ENCODE measurements around the gene MEIS1. TPM values are rescaled to one million over a fixed set of nuclear protein-coding genes. Genes with fewer than 3 reads are reported as not detected.

The MEIS1 gene
- total and polyA plus RNA-seq, 2 of the 8 experiments (the other 6 are each of a cell fraction or from before 2014, with no cell fraction given): 0.17 to 1.2 TPM

- no peak overlapping the region for H2AFZ ChIP-seq (ENCODE audit: low read length)
- no peaks in the 10 kb centered on the region for H4K20me1 ChIP-seq (replicated peaks in 1 of 2; ENCODE audit: control insufficient read depth in 1 of 2, insufficient read depth in 2 of 2, low read length in 2 of 2)
- no peak for DNase-seq (ENCODE audit: low read depth in 1 of 2, low spot score in 2 of 2)
- no peak overlapping the region for H3K18ac ChIP-seq (ENCODE audit: extremely low read depth, low read length)
- H2AK5ac ChIP-seq (ENCODE audit: low read depth, low read length): no peak overlapping the region
- H3K4me3 ChIP-seq (ENCODE audit: extremely low read depth in 1 of 4, insufficient read depth in 2 of 4, low read depth in 3 of 4, low read length in 4 of 4): no peak overlapping the region
- no peaks in the 10 kb centered on the region for H3K23me2 ChIP-seq (ENCODE audit: low read depth, low read length)
- no peak overlapping the region for H2BK12ac ChIP-seq (ENCODE audit: low read depth, low read length)
- no peaks in the 10 kb centered on the region for H3K79me1 ChIP-seq (ENCODE audit: low read depth, low read length)
- H4K5ac ChIP-seq (ENCODE audit: insufficient read length, low read depth, low read length): no peak overlapping the region
- H2BK5ac ChIP-seq (ENCODE audit: low read depth, low read length): no peak overlapping the region
- no peaks in the 10 kb centered on the region for H3K79me2 ChIP-seq (ENCODE audit: control insufficient read depth in 1 of 2, insufficient read depth in 2 of 2, low read length in 2 of 2)
- H3K36me3 ChIP-seq (ENCODE audit: control insufficient read depth in 2 of 4, insufficient read depth in 4 of 4, low read length in 3 of 4): no peaks in the 10 kb centered on the region
- H3K4me1 ChIP-seq (replicated peaks in 1 of 4; ENCODE audit: control insufficient read depth in 3 of 4, insufficient read depth in 4 of 4, low read length in 3 of 4): no peaks in the 10 kb centered on the region; a peak in 1 of 7 replicates
- H4K8ac ChIP-seq (ENCODE audit: extremely low read depth, insufficient read depth, low read length): no peak overlapping the region
- H3K4me2 ChIP-seq (ENCODE audit: insufficient read depth in 1 of 2, low read depth in 2 of 2, low read length in 2 of 2): no peak overlapping the region
- no peak overlapping the region for H2BK120ac ChIP-seq (replicated peaks; ENCODE audit: low read depth, low read length)
- no peak overlapping the region for H3K14ac ChIP-seq (ENCODE audit: insufficient read length)
- H2BK15ac ChIP-seq (ENCODE audit: low read length): no peak overlapping the region
- no peak overlapping the region for H4K91ac ChIP-seq (replicated peaks; ENCODE audit: insufficient read length, low read length)
- no peak overlapping the region for H3K56ac ChIP-seq (replicated peaks; ENCODE audit: insufficient read length, low read depth, low read length)
- no peak overlapping the region for H3K9ac ChIP-seq (replicated peaks in 1 of 4; ENCODE audit: extremely low read depth in 1 of 4, low read depth in 3 of 4, low read length in 3 of 4)
- H3K27me3 ChIP-seq (replicated peaks in 1 of 4; ENCODE audit: control insufficient read depth in 3 of 4, extremely low read depth in 1 of 4, insufficient read depth in 3 of 4, low read length in 3 of 4): no peaks in the 10 kb centered on the region
- 80% methylated on average over 4 of the region's 4 CpGs; no CpG with 5 or more reads in 1 of the 2 experiments for WGBS, 2 experiments (ENCODE audit: extremely low coverage in 1 of 2, insufficient coverage in 1 of 2, insufficient read length in 1 of 2, insufficient replicate concordance in 2 of 2, low coverage in 1 of 2, low lambda C conversion rate in 2 of 2, missing lambda C conversion rate in 1 of 2)
- ChIA-PET CTCF (ENCODE audit: partially characterized antibody) (no interaction called here), POLR2A (ENCODE audit: partially characterized antibody) (no interaction called here)
- H3K23ac ChIP-seq (ENCODE audit: insufficient read length): no peak overlapping the region
- peaks cover 2 to 4% of the 10 kb centered on the region in 2 experiments; a peak in 1 of 4 replicates for H3K9me3 ChIP-seq (ENCODE audit: insufficient read depth in 2 of 2, low read depth in 1 of 2, low read length in 1 of 2)
- H3K27ac ChIP-seq (ENCODE audit: low read depth, low read length): no peak overlapping the region
- no peak overlapping the region for H3K4ac ChIP-seq (replicated peaks; ENCODE audit: insufficient read length, low read depth, low read length)
- no peak for FAIRE-seq
- H2BK20ac ChIP-seq (ENCODE audit: low read length): no peak overlapping the region
- no peak for TF ChIP-seq BACH1 (IDR thresholded peaks at IDR 0.05; ENCODE audit: low read length)
- no peak for TF ChIP-seq ATF3 (IDR thresholded peaks at IDR 0.05; ENCODE audit: insufficient read depth, low read depth, low read length)
Observed at GRCh38 chr2:66601624-66602023, 166.7 kb downstream of the MEIS1 start.

Data from H1 (cell line).